ENCODE results near the gene DNAH14.

The DNAH14 gene

GRCh38 chr1:224900062-224900630, 29.3 kb upstream of the DNAH14 start:
- no peak for TF ChIP-seq CTCF (IDR thresholded peaks at IDR 0.05; ENCODE audit: control extremely low read depth, extremely low read depth, low read depth, missing control alignments)
- DNase-seq (ENCODE audit: extremely low spot score): no peak
- ChIA-PET CTCF (interaction anchor here (2.0 kb wide), 1 partner anchor 23 kb away, joined by 5 read pairs; no protein-coding TSS in a partner anchor), POLR2A (no interaction called here)

GRCh38 chr1:224901087-224901810, 28.2 kb upstream of the DNAH14 start:
- CTCF ChIA-PET: interaction anchor here (1.3 to 2.1 kb wide), 3 partner anchors 9 to 22 kb away, joined by 3 to 6 read pairs (median 5); no protein-coding TSS in a partner anchor
- no peak for TF ChIP-seq CTCF (IDR thresholded peaks at IDR 0.05; ENCODE audit: control extremely low read depth, extremely low read depth, low read depth, missing control alignments)

GRCh38 chr1:224903955-224904354, 25.5 kb upstream of the DNAH14 start:
- no peak for TF ChIP-seq CTCF (IDR thresholded peaks at IDR 0.05; ENCODE audit: control extremely low read depth, extremely low read depth, low read depth, missing control alignments)
- ChIA-PET POLR2A (no interaction called here), CTCF (interaction anchor here (1.2 kb wide), 1 partner anchor 9 kb away, joined by 3 read pairs; no protein-coding TSS in a partner anchor)
- DNase-seq (ENCODE audit: extremely low spot score): no peak

More at GRCh38 chr1:224901087-224901810, 28.2 kb upstream of the DNAH14 start:
- no peak for DNase-seq (ENCODE audit: extremely low spot score)
- POLR2A ChIA-PET: no interaction called here

- DNase-seq (ENCODE audit: extremely low spot score): no peak
- ChIA-PET CTCF (interaction anchor here (1.1 to 1.8 kb wide), 4 partner anchors 9 to 395 kb away, joined by 3 to 6 read pairs (median 4); no protein-coding TSS in a partner anchor), POLR2A (no interaction called here)
- no peak for TF ChIP-seq CTCF (IDR thresholded peaks at IDR 0.05; ENCODE audit: control extremely low read depth, extremely low read depth, low read depth, missing control alignments)
Observed at GRCh38 chr1:224906340-224906739, 23.1 kb upstream of the DNAH14 start.

- ChIA-PET POLR2A (no interaction called here), CTCF (no interaction called here)
- TF ChIP-seq CTCF (IDR thresholded peaks at IDR 0.05; ENCODE audit: control extremely low read depth, extremely low read depth, low read depth, missing control alignments): no peak
- no peak for DNase-seq (ENCODE audit: extremely low spot score)
Observed at GRCh38 chr1:224911217-224911616, 18.3 kb upstream of the DNAH14 start.

- ChIA-PET CTCF (interaction anchor here (1.3 to 1.8 kb wide), 3 partner anchors 8 to 17 kb away, joined by 4 to 11 read pairs (median 4); no protein-coding TSS in a partner anchor), POLR2A (no interaction called here)
- no peak for DNase-seq (ENCODE audit: extremely low spot score)
- TF ChIP-seq CTCF (IDR thresholded peaks at IDR 0.05; ENCODE audit: control extremely low read depth, extremely low read depth, low read depth, missing control alignments): no peak
Observed at GRCh38 chr1:224914292-224914900, 15.1 kb upstream of the DNAH14 start.

Data from GM10248 (cell line).